ES-I3 (cell line): ENCODE measurements around the gene PLB1.

Source experiments
- H3K36me3 ChIP-seq: 2 replicates; pipeline ENCODE4 v1.6.1; 2013; ENCODE audit warnings: mild to moderate bottlenecking, low read length, control low read depth, moderate library complexity; ENCODE audit not compliant: insufficient read depth
- H3K4me1 ChIP-seq: 2 replicates; pipeline ENCODE4 v1.6.1; 2013; ENCODE audit warnings: mild to moderate bottlenecking, control low read depth, low read length; ENCODE audit not compliant: insufficient read depth
- H3K9ac ChIP-seq: 2 replicates; pipeline ENCODE4 v1.6.1; 2013; ENCODE audit warnings: low read depth, mild to moderate bottlenecking, low read length, moderate library complexity
- H3K9me3 ChIP-seq: 2 replicates; pipeline ENCODE4 v1.6.1; 2013; ENCODE audit warnings: mild to moderate bottlenecking, low read length, moderate library complexity; ENCODE audit not compliant: control insufficient read depth, insufficient read depth

PLB1 gene

GRCh38 chr2:28525481-28525880 lies 29.6 kb downstream of the PLB1 start:
- no peak overlapping the region for H3K9ac ChIP-seq
- H3K4me1 ChIP-seq, result no peaks in the 10 kb centered on the region; the same call in 1 of the 2 replicates
- H3K36me3 ChIP-seq, result no peaks in the 10 kb centered on the region
- no peaks in the 10 kb centered on the region for H3K9me3 ChIP-seq

GRCh38 chr2:28526527-28527132 lies 30.8 kb downstream of the PLB1 start:
- H3K36me3 ChIP-seq, result no peaks in the 10 kb centered on the region
- H3K9me3 ChIP-seq, result no peaks in the 10 kb centered on the region
- H3K4me1 ChIP-seq, result no peaks in the 10 kb centered on the region; the same call in 1 of the 2 replicates
- H3K9ac ChIP-seq, result no peak overlapping the region

GRCh38 chr2:28527196-28527595 lies 31.3 kb downstream of the PLB1 start:
- Histone ChIP-seq H3K9me3 (no peaks in the 10 kb centered on the region), H3K9ac (no peak overlapping the region), H3K4me1 (no peaks in the 10 kb centered on the region; the same call in 1 of the 2 replicates), H3K36me3 (no peaks in the 10 kb centered on the region)

- Histone ChIP-seq H3K4me1 (no peaks in the 10 kb centered on the region; the same call in 1 of the 2 replicates), H3K9ac (no peak overlapping the region), H3K36me3 (no peaks in the 10 kb centered on the region), H3K9me3 (no peaks in the 10 kb centered on the region)
Measured at GRCh38 chr2:28528206-28528605, 32.3 kb downstream of the PLB1 start.

- H3K4me1 ChIP-seq, result no peaks in the 10 kb centered on the region; the same call in 1 of the 2 replicates
- H3K9ac ChIP-seq, result no peak overlapping the region
- H3K36me3 ChIP-seq, result no peaks in the 10 kb centered on the region
- no peaks in the 10 kb centered on the region for H3K9me3 ChIP-seq
Measured at GRCh38 chr2:28530782-28531181, 34.9 kb downstream of the PLB1 start.

GRCh38 chr2:28532399-28532798 lies 36.5 kb downstream of the PLB1 start:
- H3K9me3 ChIP-seq, result no peaks in the 10 kb centered on the region
- no peaks in the 10 kb centered on the region; the same call in 1 of the 2 replicates for H3K4me1 ChIP-seq
- no peak overlapping the region for H3K9ac ChIP-seq
- no peaks in the 10 kb centered on the region for H3K36me3 ChIP-seq

GRCh38 chr2:28533044-28533680 lies 37.3 kb downstream of the PLB1 start:
- Histone ChIP-seq H3K9ac (no peak overlapping the region), H3K36me3 (no peaks in the 10 kb centered on the region), H3K4me1 (no peaks in the 10 kb centered on the region), H3K9me3 (no peaks in the 10 kb centered on the region)

GRCh38 chr2:28534817-28535216 lies 39.0 kb downstream of the PLB1 start:
- no peak overlapping the region for H3K9ac ChIP-seq
- no peaks in the 10 kb centered on the region for H3K9me3 ChIP-seq
- H3K36me3 ChIP-seq, result no peaks in the 10 kb centered on the region
- no peaks in the 10 kb centered on the region for H3K4me1 ChIP-seq

GRCh38 chr2:28538134-28538533 lies 42.3 kb downstream of the PLB1 start:
- H3K36me3 ChIP-seq, result no peaks in the 10 kb centered on the region
- no peak overlapping the region for H3K9ac ChIP-seq
- H3K4me1 ChIP-seq, result no peaks in the 10 kb centered on the region
- H3K9me3 ChIP-seq, result no peaks in the 10 kb centered on the region

GRCh38 chr2:28538652-28539051 lies 42.8 kb downstream of the PLB1 start:
- Histone ChIP-seq H3K9me3 (no peaks in the 10 kb centered on the region), H3K9ac (no peak overlapping the region), H3K4me1 (no peaks in the 10 kb centered on the region), H3K36me3 (no peaks in the 10 kb centered on the region)

GRCh38 chr2:28539118-28539541 lies 43.3 kb downstream of the PLB1 start:
- Histone ChIP-seq H3K9ac (no peak overlapping the region), H3K36me3 (no peaks in the 10 kb centered on the region), H3K4me1 (no peaks in the 10 kb centered on the region), H3K9me3 (no peaks in the 10 kb centered on the region)

- H3K4me1 ChIP-seq, result no peaks in the 10 kb centered on the region; the same call in 1 of the 2 replicates
- H3K36me3 ChIP-seq, result no peaks in the 10 kb centered on the region
- H3K9me3 ChIP-seq, result no peaks in the 10 kb centered on the region
- no peak overlapping the region for H3K9ac ChIP-seq
Measured at GRCh38 chr2:28543316-28544035, 47.6 kb downstream of the PLB1 start.

- H3K36me3 ChIP-seq, result no peaks in the 10 kb centered on the region
- H3K9me3 ChIP-seq, result no peaks in the 10 kb centered on the region
- no peak overlapping the region for H3K9ac ChIP-seq
- H3K4me1 ChIP-seq, result no peaks in the 10 kb centered on the region; the same call in 1 of the 2 replicates
Measured at GRCh38 chr2:28544036-28544346, 48.1 kb downstream of the PLB1 start.

GRCh38 chr2:28544405-28544921 lies 48.6 kb downstream of the PLB1 start:
- Histone ChIP-seq H3K36me3 (no peaks in the 10 kb centered on the region), H3K9me3 (no peaks in the 10 kb centered on the region), H3K9ac (no peak overlapping the region), H3K4me1 (no peaks in the 10 kb centered on the region; the same call in 1 of the 2 replicates)
